GM23338 (cell line): Measurements from ENCODE around the gene KLF9.

ENCODE experiments used
- CREB1 ChIP-seq: fragments of 250-450 bp; sonication (Bioruptor Pico); IDR thresholded peaks from 2 replicates; pipeline ENCODE4 v1.5.0; 2020; ENCODE audit warnings: low read depth, mild to moderate bottlenecking, moderate library complexity
- CTCF ChIP-seq, 2 experiments: fragments of 200-600 bp in 1 of 2; sonication (generic) in 1 of 2; conservative IDR thresholded peaks; 2 replicates each; pipeline versions ENCODE4 v1.5.1 to v1.6.1; 2016 to 2017; ENCODE audit warnings: antibody characterized with exemption in 2 of 2, low read depth in 2 of 2, mild to moderate bottlenecking in 2 of 2, moderate library complexity in 1 of 2
- EZH2 ChIP-seq: fragments of 200-600 bp; sonication (generic); IDR thresholded peaks from one replicate; pipeline ENCODE4 v1.8.0; 2017; ENCODE audit warnings: antibody characterized with exemption, mild to moderate bottlenecking, low read depth; ENCODE audit not compliant: unreplicated experiment
- EZH2phosphoT487 ChIP-seq: fragments of 200-600 bp; sonication (generic); IDR thresholded peaks from one replicate; pipeline ENCODE4 v1.8.1; 2018; ENCODE audit warnings: antibody characterized with exemption; ENCODE audit not compliant: unreplicated experiment
- POLR2AphosphoS5 ChIP-seq: IDR thresholded peaks from 2 replicates; pipeline ENCODE4 v1.6.1; 2016; ENCODE audit warnings: antibody characterized with exemption, low read depth
- REST ChIP-seq: IDR thresholded peaks from one replicate; pipeline ENCODE4 v1.6.1; 2018; ENCODE audit warnings: antibody characterized with exemption; ENCODE audit not compliant: unreplicated experiment

- TF ChIP-seq CTCF (conservative IDR thresholded peaks at IDR 0.05; ENCODE audit: low read depth in 2 of 2), result no peak
- TF ChIP-seq EZH2, result no peak
- no peak for TF ChIP-seq POLR2AphosphoS5
- no peak for TF ChIP-seq REST
- no peak for TF ChIP-seq CREB1
- no peak for TF ChIP-seq EZH2phosphoT487
Measured at GRCh38 chr9:70421272-70422180, 7.1 kb upstream of the KLF9 start.
